ENCODE data around the gene ARHGEF7.

GRCh38 chr13:111112196-111112595 is 2.9 kb upstream of the ARHGEF7 start:
- TF ChIP-seq CTCF (IDR thresholded peaks at IDR 0.05), result no peak
- no peak for TF ChIP-seq ZFX (IDR thresholded peaks at IDR 0.05; ENCODE audit: borderline replicate concordance)
